Measurements from ENCODE around the gene HORMAD2.
"Not testable (repeated sequence)": the region's sequence is repeated elsewhere in the genome, so short reads cannot be mapped to it uniquely, and the experiment has no call there.

The HORMAD2 gene

DNA sequence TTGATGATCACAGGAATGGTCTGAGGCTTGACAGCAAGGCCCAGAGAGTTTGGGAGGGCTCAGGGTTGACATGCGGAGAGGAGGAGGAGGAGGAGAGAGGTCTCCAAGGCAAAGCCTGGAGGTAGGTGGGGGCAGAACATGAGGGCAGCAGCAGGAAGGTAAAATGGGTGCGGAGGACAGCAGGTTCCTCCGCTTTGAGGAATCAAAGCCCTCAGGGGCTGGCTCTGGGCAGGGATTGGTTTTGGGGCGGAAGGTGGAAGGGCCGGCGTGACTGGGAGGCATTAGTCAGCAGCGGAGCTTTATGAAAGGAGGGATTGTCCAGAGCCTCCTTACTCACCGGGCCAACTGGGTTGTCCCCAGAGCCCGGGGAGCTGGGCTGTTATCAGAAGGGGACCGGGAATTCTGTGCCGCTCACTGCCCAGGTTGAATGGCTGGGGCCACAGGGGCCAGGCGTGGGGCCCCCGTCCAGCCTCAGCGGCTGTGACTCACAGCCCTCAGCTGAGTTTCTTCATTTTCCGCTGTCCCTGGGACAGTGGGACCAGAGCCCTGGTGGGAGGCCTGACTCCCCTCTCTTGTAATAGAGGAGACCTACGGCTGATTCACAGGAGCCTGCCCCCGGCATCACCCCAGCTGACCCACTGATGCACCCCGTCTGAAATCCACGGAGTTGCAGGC is 130.1 kb downstream of the HORMAD2 start:
- DNase-seq (ENCODE audit: low read depth), result no peak

DNA sequence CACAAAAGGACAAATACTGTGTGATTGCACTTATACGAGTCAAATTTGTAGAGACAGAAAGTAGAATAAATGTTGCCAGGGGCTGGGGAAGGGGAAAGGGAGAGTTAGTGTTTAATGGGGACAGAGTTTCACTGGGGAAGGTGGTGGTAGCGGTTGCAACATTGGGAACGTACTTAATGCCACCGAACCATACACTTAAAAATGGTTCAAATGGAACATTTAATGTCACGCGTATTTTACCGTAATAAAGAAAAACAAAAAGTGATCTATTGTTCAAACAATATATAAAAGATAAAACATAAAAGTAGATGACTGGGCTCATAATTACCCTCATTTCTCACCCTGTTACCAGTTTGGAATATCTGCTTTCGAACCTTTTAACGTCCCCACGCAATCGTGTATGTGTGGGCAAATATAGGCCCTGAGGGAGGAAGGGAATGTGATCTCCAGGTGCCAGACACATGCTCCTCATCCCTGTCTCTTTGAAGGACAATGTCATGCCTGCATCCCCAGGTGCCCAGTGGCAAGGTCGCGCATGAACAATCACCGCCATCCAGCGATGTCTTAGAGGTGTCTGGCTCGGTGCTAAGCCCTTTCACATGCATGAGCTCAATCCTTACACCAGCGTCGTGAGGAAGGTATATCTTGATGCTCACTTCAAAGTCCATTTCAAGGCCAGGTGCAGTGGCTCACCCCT is 131.0 kb downstream of the HORMAD2 start:
- DNase-seq (ENCODE audit: low read depth), result no peak

DNA sequence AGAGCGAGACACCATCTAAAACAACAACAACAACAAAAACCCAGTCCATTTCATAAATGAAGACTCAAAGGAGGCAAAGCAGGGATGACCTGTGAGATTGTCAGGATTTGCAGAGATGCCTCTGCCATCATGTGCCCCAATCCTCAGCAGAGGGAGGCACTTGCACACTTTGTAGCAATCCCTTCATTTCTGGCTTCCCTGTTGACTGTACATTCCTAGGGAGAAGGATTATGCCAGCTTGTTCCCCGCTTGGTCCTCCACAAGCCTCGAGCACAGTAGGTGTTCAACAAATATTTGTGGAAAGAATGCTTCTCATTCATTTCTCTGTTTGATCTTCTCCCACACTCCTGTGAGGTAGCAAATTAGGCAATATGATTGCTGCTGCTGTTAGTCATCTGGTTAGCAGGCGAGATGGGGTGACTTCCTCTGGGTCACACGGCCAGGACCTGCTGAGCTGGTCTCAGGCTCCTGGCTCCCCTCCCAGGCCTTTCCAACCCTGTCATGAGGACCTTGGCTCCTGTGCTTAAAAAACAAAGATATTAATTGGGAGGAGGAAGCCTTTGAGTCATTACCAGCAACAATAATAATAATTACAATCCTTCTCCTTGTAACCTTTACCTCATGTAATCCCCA is 132.2 kb downstream of the HORMAD2 start:
- no peak for DNase-seq (ENCODE audit: low read depth)

DNA sequence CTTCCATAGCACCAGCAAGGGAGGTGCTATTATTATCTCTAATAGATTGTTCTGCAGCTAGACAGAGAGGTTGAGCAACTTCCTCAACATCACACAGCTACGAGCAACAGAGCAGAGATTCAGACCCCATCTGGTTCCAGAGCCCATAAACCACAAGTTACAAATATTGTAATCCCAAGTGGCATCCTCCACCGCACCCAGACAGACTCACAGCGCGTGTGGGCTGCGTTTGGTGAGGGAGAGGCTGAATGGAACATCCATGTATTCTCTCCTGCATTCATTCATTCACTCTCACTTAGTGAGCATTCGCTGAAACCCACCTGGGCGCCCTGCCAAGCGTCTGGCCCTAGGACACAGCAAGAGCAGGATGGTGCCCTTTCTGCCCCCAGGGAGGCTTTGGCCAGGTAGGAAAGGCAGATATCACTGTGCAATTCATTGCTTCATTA is 132.8 kb downstream of the HORMAD2 start:
- DNase-seq (ENCODE audit: low read depth), result no peak

DNA sequence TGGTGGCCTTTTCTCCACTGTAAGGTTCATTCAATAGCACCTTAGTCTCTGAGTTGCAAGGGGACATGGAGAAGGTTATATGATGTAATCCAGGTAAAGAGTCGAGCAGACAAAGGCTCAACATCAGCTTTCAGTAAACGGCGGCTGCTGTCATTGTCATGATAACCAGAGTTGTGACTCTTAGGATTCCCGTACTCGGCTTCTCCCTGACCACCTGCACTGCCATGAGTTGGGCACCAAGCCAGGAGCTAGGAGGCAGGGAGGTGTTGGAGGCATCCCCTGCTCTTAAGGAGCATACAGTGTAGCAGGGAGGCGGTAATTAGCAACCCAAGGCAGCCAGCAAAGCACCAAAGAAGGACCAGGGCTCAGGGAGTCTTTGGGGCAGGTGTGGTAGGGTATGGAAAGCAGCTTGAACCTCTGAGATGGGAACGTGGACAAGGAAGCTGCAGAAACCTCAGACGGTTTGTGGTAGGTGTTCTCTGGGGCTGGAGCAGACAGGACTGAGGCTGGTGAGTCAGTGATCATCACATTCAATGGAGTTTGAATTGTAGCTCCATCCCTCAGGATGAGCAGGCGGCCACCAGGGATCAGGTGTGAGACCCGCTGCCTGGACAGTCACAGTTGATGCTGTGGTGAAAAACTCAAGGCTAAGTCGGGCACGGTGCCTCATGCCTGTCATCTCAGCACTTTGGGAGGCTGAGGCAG is 134.6 kb downstream of the HORMAD2 start:
- no peak for DNase-seq (ENCODE audit: low read depth)

DNA sequence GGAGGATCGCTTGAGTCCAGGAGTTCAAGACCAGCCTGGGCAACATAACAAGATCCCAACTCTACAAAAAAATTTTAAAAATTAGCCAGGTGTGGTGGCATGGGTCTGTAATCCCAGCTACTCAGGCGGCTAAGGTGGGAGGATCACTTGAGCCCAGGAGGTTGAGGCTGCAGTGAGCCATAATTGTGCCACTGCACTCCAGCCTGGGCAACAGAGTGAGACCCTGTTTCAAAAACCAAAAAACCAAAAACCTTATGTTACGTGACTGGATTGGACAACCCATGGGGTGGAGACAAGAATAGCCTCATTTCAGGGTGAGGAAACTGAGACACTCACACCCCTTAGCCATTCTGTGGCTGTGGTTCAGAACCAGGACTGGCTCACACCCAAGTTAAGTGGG is 136.0 kb downstream of the HORMAD2 start:
- DNase-seq (ENCODE audit: low read depth), result not testable (repeated sequence)

DNA sequence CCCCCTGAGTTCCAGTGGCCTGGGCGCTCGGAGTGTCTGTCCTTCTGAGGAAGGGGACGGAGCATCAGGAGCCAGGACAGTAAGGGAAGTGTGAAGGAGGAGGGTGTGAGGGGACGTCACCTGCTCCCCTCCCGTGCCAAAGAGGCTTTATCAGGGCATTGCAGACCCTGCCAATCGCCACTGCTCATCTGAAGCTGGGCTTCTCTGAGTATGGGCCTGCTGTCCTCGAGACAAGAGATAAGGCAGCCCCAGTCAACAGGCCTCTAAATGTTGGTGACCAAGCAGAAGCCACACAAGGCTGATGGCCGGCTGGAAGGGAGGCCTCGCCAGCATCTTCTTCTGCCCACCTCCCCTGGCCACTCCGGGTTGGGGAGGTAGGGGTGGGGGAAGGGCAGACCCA is 136.4 kb downstream of the HORMAD2 start:
- no peak for DNase-seq (ENCODE audit: low read depth)

DNA sequence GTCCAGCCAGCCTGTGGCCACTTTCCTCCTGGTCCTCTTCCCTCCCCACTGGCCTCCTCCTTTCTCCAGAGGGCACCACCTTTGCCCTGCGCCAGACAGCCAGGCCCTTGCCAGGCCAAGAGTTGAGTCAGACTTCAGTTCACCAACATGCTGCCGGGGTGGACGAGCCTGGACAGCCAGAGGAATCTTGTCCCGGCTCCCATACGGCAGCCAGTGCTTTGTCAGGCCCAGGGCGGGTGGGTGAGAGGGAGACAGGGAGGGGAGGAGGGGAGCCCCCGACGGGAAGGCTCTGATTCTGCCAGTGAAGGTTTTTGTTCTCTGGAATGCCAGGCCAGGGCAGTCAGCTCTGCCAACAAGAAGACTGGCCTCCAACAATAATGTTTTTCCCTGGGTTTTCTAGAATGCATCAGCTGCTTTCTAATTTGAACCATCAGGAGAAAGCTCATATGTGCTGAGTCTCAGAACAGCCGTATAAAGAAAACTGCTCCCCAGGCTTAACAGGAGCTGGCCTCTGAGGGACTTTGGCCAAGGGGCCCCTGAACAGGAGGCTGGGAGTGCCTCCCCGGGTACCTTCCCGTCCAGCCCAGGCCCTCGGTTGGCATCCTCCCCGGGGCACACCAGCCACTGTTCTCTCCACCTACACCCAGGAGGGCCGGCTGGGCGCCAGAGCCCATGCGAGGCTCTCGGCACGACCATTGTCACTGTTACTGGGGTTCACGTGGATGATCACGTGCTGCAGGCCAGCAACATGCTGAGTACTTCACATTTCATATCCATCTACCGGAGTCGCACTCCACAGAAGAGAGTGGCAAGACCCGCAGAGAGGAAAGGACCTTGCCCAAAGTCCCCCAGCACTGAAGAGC is 137.7 kb downstream of the HORMAD2 start:
- DNase-seq (ENCODE audit: low read depth), result no peak

DNA sequence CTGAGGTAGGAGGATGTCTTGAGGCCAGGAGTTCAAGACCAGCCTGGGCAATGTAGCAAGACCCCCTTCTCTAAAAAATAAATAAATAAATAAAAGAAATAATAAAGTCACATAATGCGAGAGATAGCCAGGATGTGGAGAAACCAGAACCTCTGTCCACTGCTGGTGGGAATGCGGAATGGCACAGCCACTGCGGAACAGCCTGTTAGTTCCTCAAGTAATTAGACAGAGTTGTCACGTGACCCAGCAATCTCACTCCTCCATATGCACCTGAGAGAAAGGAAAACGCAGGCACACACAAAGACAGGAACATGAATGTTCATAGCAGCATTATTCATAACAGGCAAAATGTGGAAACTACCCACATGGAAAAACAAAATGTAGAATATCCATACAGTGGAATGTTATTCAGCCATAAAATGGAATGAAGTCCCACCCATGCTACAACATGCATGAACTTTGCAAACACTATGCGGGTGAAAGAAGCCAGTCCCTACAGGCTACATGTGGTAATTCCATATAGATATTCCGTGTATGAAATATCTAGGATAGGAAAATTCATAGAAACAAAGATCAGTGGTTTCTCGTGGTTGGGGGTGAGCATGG is 138.9 kb downstream of the HORMAD2 start:
- DNase-seq (ENCODE audit: low read depth), result no peak

DNA sequence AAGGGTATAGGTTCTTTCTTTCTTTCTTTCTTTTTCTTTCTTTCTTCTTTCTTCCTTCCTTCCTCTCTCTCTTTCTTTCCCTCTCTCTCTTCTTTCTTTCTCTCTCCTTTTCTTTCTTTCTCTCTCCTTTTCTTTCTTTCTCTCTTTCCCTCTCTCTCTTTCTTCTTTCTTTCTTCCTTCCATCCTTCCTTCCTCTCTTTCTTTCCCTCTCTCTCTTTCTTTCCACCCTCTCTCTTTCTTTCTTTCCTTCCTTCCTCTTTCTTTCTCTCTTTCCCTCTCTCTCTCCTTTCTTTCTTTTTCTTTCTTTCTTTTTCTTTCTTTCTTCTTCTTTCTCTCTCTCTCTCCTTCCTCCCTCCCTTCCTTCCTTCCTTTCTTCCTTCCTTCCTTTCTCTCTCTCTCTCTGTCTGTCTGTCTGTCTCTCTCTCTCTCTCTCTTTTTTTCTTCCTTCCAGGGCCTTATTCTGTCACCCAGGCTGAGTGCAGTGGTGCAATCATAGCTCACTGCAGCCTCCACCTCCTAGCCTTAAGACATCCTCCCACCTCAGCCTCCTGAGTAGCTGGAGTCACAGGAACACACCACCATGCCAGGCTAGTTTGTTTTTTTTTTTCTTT is 139.5 kb downstream of the HORMAD2 start:
- DNase-seq (ENCODE audit: low read depth), result no peak

DNA sequence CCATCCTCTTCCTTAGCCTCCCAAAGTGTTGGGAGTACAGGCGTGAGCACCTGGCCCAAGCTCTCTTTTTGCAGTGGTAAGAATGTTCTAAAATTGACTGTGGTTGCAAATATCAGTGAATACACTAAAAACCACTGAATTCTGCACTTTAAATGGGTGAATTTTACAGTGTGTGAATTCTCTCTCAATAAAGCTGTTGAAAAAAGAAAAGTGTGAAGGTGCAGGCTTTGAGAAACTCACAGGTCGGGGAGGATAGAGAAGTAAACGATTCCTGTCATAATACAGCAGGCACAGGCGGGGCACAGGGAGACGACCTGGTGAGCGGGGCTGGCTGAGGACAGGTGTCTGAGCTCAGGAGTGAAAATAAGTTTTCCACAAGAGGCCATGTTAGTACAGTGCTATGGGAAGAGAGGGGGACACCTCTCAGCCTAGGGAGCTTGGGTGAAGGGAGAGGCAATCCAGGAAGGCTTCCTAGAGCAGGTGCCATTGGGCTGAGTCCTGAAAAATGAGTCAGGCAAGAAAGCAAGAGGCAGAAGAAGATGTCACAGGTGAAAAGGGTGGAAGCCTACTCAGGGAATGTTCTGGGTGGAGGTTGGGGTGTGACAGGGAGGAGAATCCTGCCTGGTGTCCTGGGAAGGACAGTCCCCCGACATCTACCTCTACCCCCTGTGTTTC is 140.2 kb downstream of the HORMAD2 start:
- DNase-seq (ENCODE audit: low read depth), result no peak

DNA sequence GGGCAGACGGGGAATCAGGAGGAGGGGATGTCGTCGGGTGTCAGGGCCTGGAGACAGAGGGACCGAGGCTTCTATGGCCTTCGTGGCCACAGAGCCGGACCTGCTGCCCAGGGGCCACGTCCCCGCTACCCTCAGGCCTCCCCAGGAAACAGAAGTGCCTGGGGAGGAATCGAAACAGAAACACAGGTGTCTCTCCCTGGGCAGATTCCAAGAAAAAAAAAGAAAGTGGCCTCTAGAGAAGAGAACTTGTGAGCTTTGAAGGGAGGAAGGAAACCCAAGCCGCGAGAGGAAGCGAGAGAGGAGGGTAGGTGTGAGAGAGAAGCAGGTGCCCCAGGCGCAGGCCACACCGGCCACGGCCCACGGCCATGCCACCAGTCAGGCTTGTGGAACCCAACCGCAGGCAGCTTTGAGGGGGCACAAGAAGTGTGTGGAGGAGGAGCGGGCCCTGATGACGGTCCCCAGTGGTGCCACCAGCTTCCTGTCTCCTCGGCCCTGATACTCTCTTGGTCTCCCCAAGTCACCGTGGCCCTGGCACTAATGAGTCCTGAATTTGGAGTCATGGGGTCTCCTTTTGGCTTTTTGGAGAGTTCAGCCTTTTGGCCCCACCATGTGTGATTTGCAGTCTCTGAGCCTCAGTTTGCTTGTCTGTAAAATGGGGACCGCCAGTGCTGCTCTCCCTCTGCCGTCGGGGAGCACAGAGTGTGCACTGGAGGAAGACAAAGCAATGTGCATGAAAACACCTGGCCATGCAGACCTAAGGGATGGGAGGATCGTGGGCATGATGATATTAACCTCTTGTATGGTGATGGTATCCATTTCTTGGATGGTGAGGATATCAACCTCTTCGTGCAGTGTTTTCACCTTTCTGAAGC is 141.1 kb downstream of the HORMAD2 start:
- peak; percentile 21 for DNase-seq (ENCODE audit: low read depth)

DNA sequence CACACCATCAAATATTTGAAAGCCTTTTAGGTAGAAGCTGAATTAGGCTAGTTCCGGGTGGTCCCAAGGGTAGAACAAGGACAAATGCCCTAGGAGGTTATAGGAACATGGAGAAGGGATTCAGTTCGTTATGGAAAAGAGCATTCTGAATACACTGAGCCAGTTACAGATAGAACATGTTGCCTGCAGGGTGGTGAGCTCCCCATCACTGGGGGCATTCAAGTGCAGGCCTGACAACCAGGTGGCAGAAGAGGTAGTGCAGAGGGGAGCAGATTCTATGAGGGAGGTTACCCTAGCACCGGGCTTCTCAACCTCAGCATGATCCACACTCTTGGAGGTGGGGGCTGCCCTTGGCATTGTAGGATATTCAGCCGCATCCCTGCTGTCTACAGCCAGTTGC is 142.1 kb downstream of the HORMAD2 start:
- no peak for DNase-seq (ENCODE audit: low read depth)

DNA sequence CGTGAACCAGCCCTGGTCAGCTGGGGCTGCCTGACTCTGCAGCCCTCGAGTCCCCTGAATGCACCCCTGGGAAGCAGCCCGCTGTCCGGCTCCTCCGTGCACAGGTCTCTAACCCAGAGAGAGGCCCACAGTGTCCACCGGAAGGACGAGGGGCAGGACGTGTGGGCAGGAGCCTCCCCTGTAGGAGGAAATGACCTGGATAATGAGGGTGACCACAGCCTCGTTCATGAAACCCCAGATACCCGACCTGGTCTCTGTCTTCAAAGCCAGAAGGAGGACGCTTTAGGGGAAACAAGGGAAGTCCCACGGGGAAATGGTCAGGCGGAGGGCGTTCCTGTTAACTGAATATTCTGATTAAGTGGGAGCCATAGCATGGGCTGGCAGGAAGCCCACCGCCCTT is 143.0 kb downstream of the HORMAD2 start:
- no peak for DNase-seq (ENCODE audit: low read depth)

DNA sequence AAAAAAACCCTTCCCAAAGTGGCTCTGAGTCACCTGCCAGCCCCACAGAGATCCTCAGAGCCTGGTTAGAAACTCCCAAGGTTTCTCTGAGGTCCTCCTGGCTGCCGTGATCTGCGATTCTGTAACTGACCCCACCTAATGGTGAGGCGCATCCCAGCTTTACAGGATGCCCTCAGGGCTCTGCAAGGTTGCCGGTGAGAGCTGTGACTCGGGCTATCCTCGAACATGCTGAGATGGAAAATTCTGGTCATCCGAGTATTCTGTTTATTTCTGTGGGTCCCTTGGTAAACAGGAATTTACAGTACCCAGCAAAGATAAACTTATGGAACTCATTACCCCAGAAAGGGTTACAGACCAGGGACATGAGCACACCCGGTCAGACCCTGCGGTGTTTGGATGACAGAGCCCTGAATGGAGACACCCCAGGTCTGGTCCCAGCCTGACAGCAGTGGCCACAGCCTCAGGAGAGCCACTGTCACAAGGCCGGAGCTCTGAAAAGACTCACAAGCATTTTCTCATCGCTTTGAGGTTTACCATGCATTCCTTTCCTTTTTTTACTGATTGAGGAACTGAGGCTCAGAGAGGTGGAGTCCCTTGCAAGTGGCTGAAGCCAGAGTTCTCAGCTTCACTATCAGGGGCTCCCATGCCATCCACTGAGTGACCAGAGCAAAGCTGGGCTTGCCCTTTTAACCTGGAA is 144.0 kb downstream of the HORMAD2 start:
- no peak for DNase-seq (ENCODE audit: low read depth)

DNA sequence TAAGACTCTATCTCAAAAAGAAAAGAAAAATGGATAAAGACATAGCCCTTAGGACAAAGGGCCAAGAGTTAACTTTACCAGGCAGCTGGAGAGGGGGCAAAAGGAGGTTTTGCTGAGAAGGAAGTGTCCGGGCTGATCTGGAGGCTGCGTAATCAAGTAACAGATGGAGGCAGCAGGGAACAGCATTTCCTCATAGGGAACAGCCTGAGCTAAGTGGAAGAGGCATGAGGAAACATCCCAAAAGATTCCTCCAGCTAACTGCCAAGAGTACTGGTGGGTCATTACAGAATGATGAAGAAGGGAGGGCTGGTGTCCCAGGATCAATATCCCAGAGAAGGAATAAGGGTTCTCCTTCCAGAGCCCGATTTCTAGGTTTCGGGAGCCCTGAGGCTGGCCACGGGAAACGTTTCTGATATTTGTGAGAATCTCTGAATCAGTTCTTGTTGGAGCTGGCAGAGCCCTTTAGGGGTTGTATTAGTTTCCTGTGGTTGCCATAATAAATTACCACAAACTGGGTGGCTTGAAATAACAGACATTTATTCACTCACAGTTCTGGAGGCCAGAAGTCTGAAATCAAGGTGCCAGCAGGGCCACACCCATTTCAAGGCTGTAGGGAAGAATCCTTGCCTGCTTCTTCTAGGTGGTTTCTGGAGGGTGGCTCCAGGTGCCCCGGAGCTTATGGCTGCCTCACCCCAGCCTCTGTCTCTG is 145.1 kb downstream of the HORMAD2 start:
- no peak for DNase-seq (ENCODE audit: low read depth)

DNA sequence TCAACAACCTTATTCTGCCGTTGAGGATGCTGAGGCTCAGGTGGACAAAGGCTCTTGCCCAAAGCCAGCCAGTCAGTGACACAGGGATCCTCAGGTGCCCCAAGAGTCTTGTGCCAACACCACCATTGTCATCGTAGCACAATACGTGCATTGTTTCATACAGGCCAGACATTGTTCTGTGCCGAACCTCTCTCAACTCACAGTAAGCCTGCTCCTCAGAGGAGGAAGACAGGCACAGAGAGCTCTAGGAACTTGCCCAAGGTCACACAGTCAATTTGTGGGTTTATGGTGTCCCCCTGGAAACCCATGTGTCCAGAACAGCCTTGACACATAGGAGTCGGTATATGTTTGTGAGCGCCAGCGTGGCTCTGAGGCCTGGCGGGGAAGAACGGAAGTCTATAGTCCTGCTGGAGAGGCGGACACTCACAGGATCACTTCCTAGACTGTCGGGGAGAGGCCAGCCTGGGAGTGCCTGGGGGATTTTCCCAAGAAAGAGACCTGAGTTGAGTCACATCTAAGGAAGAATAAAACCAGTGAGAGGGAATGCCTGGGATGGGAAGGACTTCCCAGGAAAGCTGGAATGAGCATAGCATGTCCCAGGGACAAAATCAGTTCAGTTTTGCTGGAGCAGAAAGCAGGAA is 146.0 kb downstream of the HORMAD2 start:
- DNase-seq (ENCODE audit: low read depth), result no peak
